ENCODE results near the gene EFNA1.

GRCh38 chr1:155108296-155108695 lies 19.4 kb upstream of the EFNA1 start:
- TF ChIP-seq POLR2AphosphoS5 (IDR thresholded peaks at IDR 0.05) = no peak
- TF ChIP-seq CTCF (IDR thresholded peaks at IDR 0.05 in 8 of 11, conservative IDR thresholded peaks at IDR 0.05 in 3 of 11) = no peak
- no peak for TF ChIP-seq POLR2A (IDR thresholded peaks at IDR 0.05)
